Kidney epithelial cell (primary cell): ENCODE data around the gene DEFB125. TPM values are rescaled to one million over a fixed set of nuclear protein-coding genes. Genes with fewer than 3 reads are reported as not detected.
"Not testable (repeated sequence)": the region's sequence is repeated elsewhere in the genome, so short reads cannot be mapped to it uniquely, and the experiment has no call there.

ENCODE experiments used
- DNase-seq: peaks from one replicate; pipeline ENCODE4 v3.0.0-alpha.2; 2010; ENCODE audit warnings: low read depth
- H3K27me3 ChIP-seq: 2 replicates; pipeline ENCODE4 v1.6.0; 2011; ENCODE audit warnings: low read length; ENCODE audit not compliant: control insufficient read depth, insufficient read depth
- H3K36me3 ChIP-seq: 2 replicates; pipeline ENCODE4 v1.5.1; 2011; ENCODE audit warnings: low read length; ENCODE audit not compliant: control insufficient read depth, insufficient read depth
- H3K4me3 ChIP-seq: 2 replicates; pipeline ENCODE4 v1.5.1; 2011; ENCODE audit warnings: low read depth, mild to moderate bottlenecking, control low read depth, low read length
- CTCF ChIP-seq: IDR thresholded peaks from 2 replicates; pipeline ENCODE4 v1.5.1; 2011; ENCODE audit warnings: mild to moderate bottlenecking, moderate library complexity, low read length, control low read depth, inconsistent platforms; ENCODE audit not compliant: insufficient read depth, poor library complexity, severe bottlenecking
- total RNA-seq: library from RNA; depleted of rRNA; stranded (reverse); fragments of >200 nt; gene quantifications from 2 replicates; pipeline ENCODE4 v1.2.3, GENCODE V29; 2015

The DEFB125 gene
- total RNA-seq, 1 donor from 2014 or later, result not detected

GRCh38 chr20:93641-94040, 6.2 kb downstream of the DEFB125 start:
- no peaks in the 10 kb centered on the region for H3K36me3 ChIP-seq
- no peaks in the 10 kb centered on the region for H3K27me3 ChIP-seq
- no peak for TF ChIP-seq CTCF
- no peak overlapping the region for H3K4me3 ChIP-seq
- DNase-seq, result no peak

- Histone ChIP-seq H3K36me3 (no peaks in the 10 kb centered on the region), H3K4me3 (no peak overlapping the region), H3K27me3 (no peaks in the 10 kb centered on the region)
- no peak for TF ChIP-seq CTCF
- DNase-seq, result no peak
Measured at GRCh38 chr20:95215-95614, 7.7 kb downstream of the DEFB125 start.

GRCh38 chr20:97691-98090, 10.2 kb downstream of the DEFB125 start:
- not testable (repeated sequence) for H3K27me3 ChIP-seq, H3K4me3 ChIP-seq, H3K36me3 ChIP-seq, DNase-seq

- DNase-seq, result no peak
- no peaks in the 10 kb centered on the region for H3K27me3 ChIP-seq
- TF ChIP-seq CTCF, result no peak
- no peaks in the 10 kb centered on the region for H3K36me3 ChIP-seq
- H3K4me3 ChIP-seq, result no peak overlapping the region
Measured at GRCh38 chr20:101975-102374, 14.5 kb downstream of the DEFB125 start.

GRCh38 chr20:103456-103855, 16.0 kb downstream of the DEFB125 start:
- H3K36me3 ChIP-seq, result no peaks in the 10 kb centered on the region
- no peak for DNase-seq
- TF ChIP-seq CTCF, result no peak
- no peaks in the 10 kb centered on the region for H3K27me3 ChIP-seq
- H3K4me3 ChIP-seq, result no peak overlapping the region

GRCh38 chr20:112396-112795, 24.9 kb downstream of the DEFB125 start:
- H3K36me3 ChIP-seq, result no peaks in the 10 kb centered on the region
- DNase-seq, result no peak

More at GRCh38 chr20:112396-112795, 24.9 kb downstream of the DEFB125 start:
- Histone ChIP-seq H3K4me3 (no peak overlapping the region), H3K27me3 (no peaks in the 10 kb centered on the region)
- TF ChIP-seq CTCF, result no peak
